Measurements from ENCODE around the gene SLC35C1.
A peak's percentile ranks its signal among the peaks of the same experiment; 100 is the strongest.
"Not testable (repeated sequence)": the region's sequence is repeated elsewhere in the genome, so short reads cannot be mapped to it uniquely, and the experiment has no call there.

Gene SLC35C1

GRCh38 chr11:45811571-45812290, 6.8 kb downstream of the SLC35C1 start:
- DNase-seq, result no peak

- DNase-seq, result no peak
These were observed 7.9 kb downstream of the SLC35C1 start for GRCh38 chr11:45812581-45813548.

- DNase-seq, result no peak
These were observed 10.8 kb downstream of the SLC35C1 start for GRCh38 chr11:45815747-45816146.

- no peak for DNase-seq
These were observed 11.7 kb downstream of the SLC35C1 start for GRCh38 chr11:45816614-45817013.

- DNase-seq, result no peak
These were observed 12.2 kb downstream of the SLC35C1 start for GRCh38 chr11:45817191-45817590.

- no peak for DNase-seq
These were observed 14.1 kb downstream of the SLC35C1 start for GRCh38 chr11:45818961-45819605.

- no peak for DNase-seq
These were observed 15.4 kb downstream of the SLC35C1 start for GRCh38 chr11:45820211-45820857.

GRCh38 chr11:45826492-45826891, 21.5 kb downstream of the SLC35C1 start:
- DNase-seq, result not testable (repeated sequence)

GRCh38 chr11:45827123-45827522, 22.2 kb downstream of the SLC35C1 start:
- no peak for DNase-seq

GRCh38 chr11:45828996-45829395, 24.0 kb downstream of the SLC35C1 start:
- no peak for DNase-seq

GRCh38 chr11:45830596-45830995, 25.6 kb downstream of the SLC35C1 start:
- DNase-seq, result no peak

GRCh38 chr11:45832811-45833441, 28.0 kb downstream of the SLC35C1 start:
- DNase-seq, result no peak

GRCh38 chr11:45833761-45834160, 28.8 kb downstream of the SLC35C1 start:
- DNase-seq, result no peak

GRCh38 chr11:45834298-45834756, 29.4 kb downstream of the SLC35C1 start:
- DNase-seq, result no peak

- no peak for DNase-seq
These were observed 34.3 kb downstream of the SLC35C1 start for GRCh38 chr11:45839204-45839603.

- DNase-seq, result not testable (repeated sequence)
These were observed 35.3 kb downstream of the SLC35C1 start for GRCh38 chr11:45840251-45840650.

- peak; percentile 82 for DNase-seq
These were observed 38.4 kb downstream of the SLC35C1 start for GRCh38 chr11:45843158-45843924.

GRCh38 chr11:45844822-45845578, 40.1 kb downstream of the SLC35C1 start:
- no peak for DNase-seq

- no peak for DNase-seq
These were observed 41.3 kb downstream of the SLC35C1 start for GRCh38 chr11:45846174-45846675.

Data from fibroblast of skin of right biceps (primary cell).